A673 (cell line): Measurements from ENCODE around the gene PKN2. TPM values are rescaled to one million over a fixed set of nuclear protein-coding genes. Genes with fewer than 3 reads are reported as not detected.

Experiments
- BruUV-seq: library from RNA; stranded (reverse); fragments of 400-500 nt; replicated peaks from 2 replicates; lab custom pipeline; 2021; lab: Mats Ljungman, UMichigan
- CTCF ChIA-PET: fragments of 300-600 bp; sonication (Branson Sonifier 250); formaldehyde crosslinking; loops from one replicate; lab custom pipeline; 2022; ENCODE audit warnings: antibody characterized with exemption; lab: Charles Lee
- POLR2A ChIA-PET: fragments of 300-600 bp; sonication (Branson Sonifier 250); formaldehyde crosslinking; loops from one replicate; lab custom pipeline; 2022; ENCODE audit warnings: antibody characterized with exemption; ENCODE audit not compliant: low non-redundant PET; lab: Charles Lee
- DNase-seq: peaks from one replicate; pipeline ENCODE4 v3.0.0-alpha.2; 2015; ENCODE audit warnings: low spot score
- H3K27ac ChIP-seq: fragments of 200-600 bp; sonication (generic); 2 replicates; pipeline ENCODE4 v1.5.1; 2016; ENCODE audit warnings: mixed run types, low read depth, mild to moderate bottlenecking, mixed read lengths, antibody characterized with exemption, low read length; ENCODE audit not compliant: poor library complexity, severe bottlenecking
- H3K27me3 ChIP-seq: fragments of 200-600 bp; sonication (generic); replicated peaks from 2 replicates; pipeline ENCODE4 v1.6.1; 2017; ENCODE audit warnings: mixed run types, low read depth, mild to moderate bottlenecking, mixed read lengths, antibody characterized with exemption, low read length; ENCODE audit not compliant: insufficient read depth, poor library complexity
- H3K36me3 ChIP-seq: fragments of 200-600 bp; sonication (generic); 2 replicates; pipeline ENCODE4 v1.6.1; 2016; ENCODE audit warnings: mixed run types, mild to moderate bottlenecking, mixed read lengths, antibody characterized with exemption, low read length; ENCODE audit not compliant: insufficient read depth, poor library complexity, severe bottlenecking
- H3K4me1 ChIP-seq: fragments of 200-600 bp; sonication (generic); 2 replicates; pipeline ENCODE4 v1.6.1; 2017; ENCODE audit warnings: mixed run types, mild to moderate bottlenecking, mixed read lengths, antibody characterized with exemption, low read length; ENCODE audit not compliant: insufficient read depth, poor library complexity, severe bottlenecking
- H3K4me3 ChIP-seq: fragments of 200-600 bp; sonication (generic); 2 replicates; pipeline ENCODE4 v1.5.1; 2016; ENCODE audit warnings: low read depth, mixed run types, mild to moderate bottlenecking, mixed read lengths, low read length; ENCODE audit not compliant: poor library complexity, severe bottlenecking
- H3K9me3 ChIP-seq: fragments of 200-600 bp; sonication (generic); 2 replicates; pipeline ENCODE4 v1.6.1; 2016; ENCODE audit warnings: mixed run types, low read depth, mild to moderate bottlenecking, mixed read lengths, antibody characterized with exemption, low read length; ENCODE audit not compliant: poor library complexity, severe bottlenecking
- CTCF ChIP-seq: fragments of 300-800, 200-600 bp; sonication (generic); conservative IDR thresholded peaks from 2 replicates; pipeline ENCODE4 v1.5.1; 2017; ENCODE audit warnings: low read depth, mild to moderate bottlenecking, antibody characterized with exemption, low read length, moderate library complexity, mixed read lengths
- EZH2 ChIP-seq: fragments of 200-600 bp; sonication (generic); IDR thresholded peaks from 2 replicates; pipeline ENCODE4 v1.6.1; 2017; ENCODE audit warnings: borderline replicate concordance, low read depth, mild to moderate bottlenecking, mixed read lengths, antibody characterized with exemption, low read length; ENCODE audit not compliant: poor library complexity, severe bottlenecking
- intact Hi-C: fragments of 100-400 bp; cut with micrococcal nuclease; formaldehyde crosslinking; loops from one replicate; pipeline ENCODE4 v1.10.0; 2022; ENCODE audit not compliant: unreplicated experiment
- total RNA-seq: library from RNA; stranded (reverse); gene quantifications from 2 replicates; pipeline ENCODE4 v1.2.3, GENCODE V29; 2021

The PKN2 gene
- total RNA-seq, 1 experiment from 2014 or later, result 55.6 TPM

- POLR2A ChIA-PET, result no interaction called here
- intact Hi-C loops, result no loop called here
- peaks cover 22% of the 10 kb centered on the region for H3K36me3 ChIP-seq
- CTCF ChIA-PET, result interaction anchor here (0.5 kb wide), 1 partner anchor 73 kb away, joined by 7 read pairs; no protein-coding TSS in a partner anchor
- no TSS peak for BruUV-seq
- no peak for DNase-seq
- H3K27me3 ChIP-seq, result no peaks in the 10 kb centered on the region
- no peak for TF ChIP-seq EZH2
- no peak for TF ChIP-seq CTCF
- no peaks in the 10 kb centered on the region for H3K4me1 ChIP-seq
- no peak overlapping the region for H3K27ac ChIP-seq
- peaks cover 8% of the 10 kb centered on the region for H3K9me3 ChIP-seq
- H3K4me3 ChIP-seq, result no peak overlapping the region
Measured at GRCh38 chr1:88799491-88799890, 115.4 kb downstream of the PKN2 start.

GRCh38 chr1:88800382-88801051 is 116.4 kb downstream of the PKN2 start:
- peaks cover 8% of the 10 kb centered on the region for H3K9me3 ChIP-seq
- DNase-seq, result peak; percentile 72
- H3K27me3 ChIP-seq, result no peaks in the 10 kb centered on the region
- H3K36me3 ChIP-seq, result peaks cover 28% of the 10 kb centered on the region
- TF ChIP-seq EZH2, result no peak
- TF ChIP-seq CTCF, result peak; percentile 82
- H3K27ac ChIP-seq, result no peak overlapping the region
- BruUV-seq, result no TSS peak
- CTCF ChIA-PET, result no interaction called here
- no peak overlapping the region for H3K4me3 ChIP-seq
- intact Hi-C loops, result no loop called here
- POLR2A ChIA-PET, result no interaction called here
- no peaks in the 10 kb centered on the region for H3K4me1 ChIP-seq

DNA sequence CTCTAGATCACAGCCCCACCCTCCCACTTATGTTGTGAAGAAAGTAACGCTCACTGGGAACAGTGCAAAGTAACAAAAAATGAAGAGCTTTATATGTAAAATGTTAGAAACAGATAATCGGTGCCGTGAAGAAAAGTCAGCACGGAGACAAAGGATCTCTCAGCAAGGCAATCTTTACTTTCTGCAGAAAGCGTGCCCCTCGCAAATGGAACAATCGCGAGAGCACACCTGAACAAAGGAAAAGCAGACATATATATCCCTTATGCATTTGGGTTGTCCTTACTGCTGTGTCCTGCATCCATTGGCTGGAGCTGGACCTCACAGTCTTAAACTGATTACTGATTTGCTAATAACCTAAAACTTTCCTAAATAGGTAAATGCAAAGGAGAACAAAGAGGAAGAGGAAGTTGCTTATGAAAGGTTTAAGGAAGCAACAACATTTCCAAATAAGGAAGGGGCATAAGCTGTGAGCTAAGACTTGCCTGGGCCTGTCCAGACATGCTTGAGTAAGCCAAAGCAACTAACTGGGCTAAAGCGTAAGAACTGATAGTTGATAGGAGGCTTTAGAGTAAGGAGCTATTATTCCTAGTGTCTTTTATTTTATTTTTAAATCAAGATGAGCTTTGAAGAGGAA is 117.6 kb downstream of the PKN2 start:
- no peak overlapping the region for H3K4me3 ChIP-seq
- peaks cover 8% of the 10 kb centered on the region for H3K9me3 ChIP-seq
- no TSS peak for BruUV-seq
- peaks cover 39% of the 10 kb centered on the region for H3K36me3 ChIP-seq
- intact Hi-C loops, result no loop called here
- no peak overlapping the region for H3K27ac ChIP-seq
- ChIA-PET POLR2A (no interaction called here), CTCF (no interaction called here)
- DNase-seq, result peak; percentile 15
- TF ChIP-seq EZH2 (no peak), CTCF (no peak)
- no peaks in the 10 kb centered on the region for H3K4me1 ChIP-seq
- H3K27me3 ChIP-seq, result no peaks in the 10 kb centered on the region
